Caco-2 (cell line): ENCODE data around the gene CRTAP. TPM values are rescaled to one million over a fixed set of nuclear protein-coding genes. Genes with fewer than 3 reads are reported as not detected.

Experiments used
- BruUV-seq: library from RNA; stranded (reverse); fragments of 400-500 nt; replicated peaks from 2 replicates; lab custom pipeline; 2021; lab: Mats Ljungman, UMichigan
- CTCF ChIA-PET: fragments of 300-600 bp; sonication (Branson Sonifier 250); formaldehyde crosslinking; loops from one replicate; lab custom pipeline; 2022; ENCODE audit warnings: antibody characterized with exemption; lab: Charles Lee
- POLR2A ChIA-PET: fragments of 300-600 bp; sonication (Branson Sonifier 250); formaldehyde crosslinking; loops from one replicate; lab custom pipeline; 2022; ENCODE audit warnings: antibody characterized with exemption; lab: Charles Lee
- DNase-seq, 2 experiments: peaks; one replicate each; pipeline versions ENCODE4 v3.0.0 to v3.0.0-alpha.2; 2020 to 2022
- H3K27me3 ChIP-seq: replicated peaks from 2 replicates; pipeline ENCODE4 v1.6.0; 2011; ENCODE audit warnings: low read length; ENCODE audit not compliant: control insufficient read depth, insufficient read depth
- H3K36me3 ChIP-seq: 2 replicates; pipeline ENCODE4 v1.5.1; 2011; ENCODE audit warnings: low read length; ENCODE audit not compliant: control insufficient read depth, insufficient read depth
- H3K4me1 ChIP-seq: fragments of 250-450 bp; sonication (Bioruptor Pico); 2 replicates; pipeline ENCODE4 v1.5.1; 2020; ENCODE audit warnings: mild to moderate bottlenecking
- H3K4me3 ChIP-seq: 2 replicates; pipeline ENCODE4 v1.5.1; 2011; ENCODE audit warnings: low read depth, mild to moderate bottlenecking, control low read depth, low read length
- H3K9me3 ChIP-seq: fragments of 250-450 bp; sonication (Bioruptor Pico); 2 replicates; pipeline ENCODE4 v1.5.1; 2020; ENCODE audit warnings: mild to moderate bottlenecking, moderate library complexity
- H3K27ac Mint-ChIP-seq: one replicate; pipeline ENCODE4 v1.8.0; 2022; ENCODE audit warnings: mixed read lengths; ENCODE audit not compliant: unreplicated experiment
- H3K27me3 Mint-ChIP-seq: one replicate; pipeline ENCODE4 v1.8.0; 2022; ENCODE audit warnings: mixed read lengths; ENCODE audit not compliant: insufficient read depth, unreplicated experiment
- H3K36me3 Mint-ChIP-seq: one replicate; pipeline ENCODE4 v1.8.0; 2022; ENCODE audit warnings: mild to moderate bottlenecking, mixed read lengths; ENCODE audit not compliant: insufficient read depth, unreplicated experiment
- H3K4me1 Mint-ChIP-seq: one replicate; pipeline ENCODE4 v1.8.0; 2022; ENCODE audit warnings: low read depth, mixed read lengths; ENCODE audit not compliant: unreplicated experiment
- H3K4me3 Mint-ChIP-seq: one replicate; pipeline ENCODE4 v1.8.0; 2022; ENCODE audit warnings: mild to moderate bottlenecking, moderate library complexity, mixed read lengths; ENCODE audit not compliant: unreplicated experiment
- H3K9me3 Mint-ChIP-seq: one replicate; pipeline ENCODE4 v1.8.0; 2022; ENCODE audit warnings: mixed read lengths; ENCODE audit not compliant: unreplicated experiment
- CTCF ChIP-seq, 2 experiments: fragments of 200-600 bp in 1 of 2; IDR thresholded peaks; 1 replicate in 1 of 2; 2 replicates in 1 of 2; pipeline versions ENCODE4 v1.5.1 to v1.8.0; 2011 to 2022; ENCODE audit warnings: antibody characterized with exemption in 1 of 2, control low read depth in 1 of 2, inconsistent platforms in 1 of 2, low read depth in 1 of 2, low read length in 1 of 2, mild to moderate bottlenecking in 1 of 2, moderate library complexity in 1 of 2; ENCODE audit not compliant: insufficient read depth in 1 of 2, severe bottlenecking in 1 of 2, unreplicated experiment in 1 of 2
- intact Hi-C: fragments of 100-400 bp; cut with micrococcal nuclease; formaldehyde crosslinking; loops from one replicate; pipeline ENCODE4 v1.10.0; 2022; ENCODE audit not compliant: unreplicated experiment
- total RNA-seq: library from RNA; stranded (reverse); gene quantifications from 2 replicates; pipeline ENCODE4 v1.2.3, GENCODE V29; 2022

Gene CRTAP
- total RNA-seq, 1 experiment from 2014 or later, result 144 TPM

GRCh38 chr3:33071181-33071580, 42.6 kb upstream of the CRTAP start:
- TF ChIP-seq CTCF (IDR thresholded peaks at IDR 0.05; ENCODE audit: insufficient read depth in 1 of 2, low read depth in 1 of 2, low read length in 1 of 2, severe bottlenecking in 1 of 2, unreplicated experiment in 1 of 2), result no peak
- H3K4me3 Mint-ChIP-seq, result no peak overlapping the region
- peaks cover 63% of the 10 kb centered on the region for H3K4me1 ChIP-seq
- DNase-seq, result no peak
- peak overlapping the region; percentile 88 for H3K27ac Mint-ChIP-seq
- no peaks in the 10 kb centered on the region for H3K27me3 Mint-ChIP-seq
- no peaks in the 10 kb centered on the region for H3K27me3 ChIP-seq
- no peaks in the 10 kb centered on the region for H3K9me3 ChIP-seq
- peaks cover 61% of the 10 kb centered on the region for H3K4me1 Mint-ChIP-seq
- no TSS peak for BruUV-seq
- CTCF ChIA-PET, result interaction anchor here (0.6 kb wide), 1 partner anchor 136 kb away, joined by 4 read pairs; no protein-coding TSS in a partner anchor
- intact Hi-C loops, result loop anchor here (5.0 kb wide), 1 partner anchor 279 kb away; no protein-coding TSS in a partner anchor
- peaks cover 72% of the 10 kb centered on the region for H3K36me3 Mint-ChIP-seq
- POLR2A ChIA-PET, result no interaction called here
- H3K36me3 ChIP-seq, result 0 out of 2 replicates have a peak, but pooled peaks cover 1% of the 10 kb centered on the region
- no peaks in the 10 kb centered on the region for H3K9me3 Mint-ChIP-seq
- no peak overlapping the region for H3K4me3 ChIP-seq

GRCh38 chr3:33071946-33072345, 41.9 kb upstream of the CRTAP start:
- no TSS peak for BruUV-seq
- intact Hi-C loops, result loop anchor here (5.0 kb wide), 1 partner anchor 280 kb away; no protein-coding TSS in a partner anchor
- CTCF ChIA-PET, result no interaction called here

More at GRCh38 chr3:33071946-33072345, 41.9 kb upstream of the CRTAP start:
- H3K4me3 Mint-ChIP-seq, result no peak overlapping the region
- Histone ChIP-seq H3K36me3 (0 out of 2 replicates have a peak, but pooled peaks cover 1% of the 10 kb centered on the region), H3K4me1 (peaks cover 61% of the 10 kb centered on the region), H3K9me3 (no peaks in the 10 kb centered on the region), H3K4me3 (no peak overlapping the region), H3K27me3 (no peaks in the 10 kb centered on the region)
- no peaks in the 10 kb centered on the region for H3K9me3 Mint-ChIP-seq
- H3K36me3 Mint-ChIP-seq, result peaks cover 72% of the 10 kb centered on the region
- POLR2A ChIA-PET, result no interaction called here
- H3K4me1 Mint-ChIP-seq, result peaks cover 62% of the 10 kb centered on the region
- H3K27me3 Mint-ChIP-seq, result no peaks in the 10 kb centered on the region
- no peak for DNase-seq
- peak overlapping the region; percentile 88 for H3K27ac Mint-ChIP-seq
- TF ChIP-seq CTCF (IDR thresholded peaks at IDR 0.05; ENCODE audit: insufficient read depth in 1 of 2, low read depth in 1 of 2, low read length in 1 of 2, severe bottlenecking in 1 of 2, unreplicated experiment in 1 of 2), result no peak
